ENCODE data around the gene RNU7-1.

Gene RNU7-1

GRCh38 chr12:6970096-6970527 is 26.5 kb downstream of the RNU7-1 start:
- Histone ChIP-seq H3K27ac (peak overlapping the region; percentile 72 to 99 (median 94)), H3K36me3 (peaks cover 53 to 76% (median 68%) of the 10 kb centered on the region in 11 experiments), H3K4me3 (peak overlapping the region; percentile 70 to 93 (median 84)), H3K9ac (peak overlapping the region; percentile 90 to 99 (median 93)), H3K9me3 (replicated peaks in 1 of 11) (no peaks in the 10 kb centered on the region), H4K20me1 (peaks cover 0 to 29% (median 19%) of the 10 kb centered on the region in 11 experiments; a peak in 10 of 22 replicates), H3K4me2 (peak overlapping the region; percentile 87 to 100 (median 96)), H3K27me3 (no peaks in the 10 kb centered on the region), H3K4me1 (peaks cover 42 to 60% (median 53%) of the 10 kb centered on the region in 10 experiments)
- TF ChIP-seq Cebpa-rat (IDR thresholded peaks at IDR 0.05), result no peak

GRCh38 chr12:6974180-6974579 is 30.6 kb downstream of the RNU7-1 start:
- Histone ChIP-seq H3K4me3 (no peak overlapping the region), H3K27me3 (no peaks in the 10 kb centered on the region), H3K4me1 (peaks cover 21 to 32% (median 24%) of the 10 kb centered on the region in 10 experiments), H4K20me1 (peaks cover 0 to 32% (median 4%) of the 10 kb centered on the region in 11 experiments; a peak in 11 of 22 replicates), H3K27ac (no peak overlapping the region), H3K36me3 (peaks cover 54 to 76% (median 68%) of the 10 kb centered on the region in 11 experiments), H3K4me2 (no peak overlapping the region; a peak in 1 of 22 replicates), H3K9me3 (replicated peaks in 1 of 11) (no peaks in the 10 kb centered on the region), H3K9ac (peak overlapping the region in 4 of 11 experiments; percentile 6 to 34 (median 24); a peak in 4 of 22 replicates)
- no peak for TF ChIP-seq Cebpa-rat (IDR thresholded peaks at IDR 0.05)

- Histone ChIP-seq H3K9ac (peak overlapping the region in 2 of 11 experiments; percentile 3 to 30; a peak in 3 of 22 replicates), H3K27ac (no peak overlapping the region), H3K4me3 (no peak overlapping the region), H3K4me2 (no peak overlapping the region), H3K4me1 (peaks cover 17 to 27% (median 21%) of the 10 kb centered on the region in 10 experiments; a peak in 19 of 20 replicates), H3K27me3 (no peaks in the 10 kb centered on the region), H3K36me3 (peaks cover 67 to 84% (median 78%) of the 10 kb centered on the region in 11 experiments), H3K9me3 (replicated peaks in 1 of 11) (no peaks in the 10 kb centered on the region), H4K20me1 (peaks cover 0 to 33% (median 9%) of the 10 kb centered on the region in 11 experiments; a peak in 9 of 22 replicates)
- no peak for TF ChIP-seq Cebpa-rat (IDR thresholded peaks at IDR 0.05)
Observed at GRCh38 chr12:6975297-6976032, 31.8 kb downstream of the RNU7-1 start.

GRCh38 chr12:6977653-6978052 is 34.0 kb downstream of the RNU7-1 start:
- H3K4me3 ChIP-seq, result no peak overlapping the region
- no peak overlapping the region for H3K4me2 ChIP-seq
- TF ChIP-seq Cebpa-rat (IDR thresholded peaks at IDR 0.05), result no peak
- H3K9ac ChIP-seq, result no peak overlapping the region
- no peaks in the 10 kb centered on the region for H3K9me3 ChIP-seq (replicated peaks in 1 of 11)
- H3K36me3 ChIP-seq, result peaks cover 88 to 100% (median 98%) of the 10 kb centered on the region in 11 experiments
- peaks cover 0 to 33% (median 10%) of the 10 kb centered on the region in 11 experiments; a peak in 9 of 22 replicates for H4K20me1 ChIP-seq
- H3K4me1 ChIP-seq, result peaks cover 3 to 16% (median 8%) of the 10 kb centered on the region in 10 experiments; a peak in 19 of 20 replicates
- H3K27ac ChIP-seq, result no peak overlapping the region
- H3K27me3 ChIP-seq, result no peaks in the 10 kb centered on the region

- no peak overlapping the region for H3K4me2 ChIP-seq
- H3K36me3 ChIP-seq, result peaks cover 94 to 100% (median 99%) of the 10 kb centered on the region in 11 experiments
- no peaks in the 10 kb centered on the region for H3K27me3 ChIP-seq
- H4K20me1 ChIP-seq, result peaks cover 0 to 33% (median 10%) of the 10 kb centered on the region in 11 experiments; a peak in 9 of 22 replicates
- H3K4me3 ChIP-seq, result no peak overlapping the region
- no peak overlapping the region for H3K9ac ChIP-seq
- no peaks in the 10 kb centered on the region for H3K9me3 ChIP-seq (replicated peaks in 1 of 11)
- peaks cover 0 to 10% (median 3%) of the 10 kb centered on the region in 10 experiments; a peak in 12 of 20 replicates for H3K4me1 ChIP-seq
- TF ChIP-seq Cebpa-rat (IDR thresholded peaks at IDR 0.05), result no peak
- H3K27ac ChIP-seq, result 0 out of 22 replicates have a peak overlapping the region, but pooled peaks of 2 of the 11 experiments have one; percentile 8 to 9
Observed at GRCh38 chr12:6978188-6978587, 34.6 kb downstream of the RNU7-1 start.

- Histone ChIP-seq H3K4me2 (no peak overlapping the region), H3K27me3 (no peaks in the 10 kb centered on the region), H3K4me1 (peaks cover 0 to 6% (median 0%) of the 10 kb centered on the region in 10 experiments; a peak in 4 of 20 replicates), H4K20me1 (peaks cover 0 to 33% (median 10%) of the 10 kb centered on the region in 11 experiments; a peak in 10 of 22 replicates), H3K4me3 (no peak overlapping the region), H3K27ac (peak overlapping the region in 3 of 11 experiments; percentile 8 to 24 (median 9); a peak in 1 of 22 replicates), H3K9ac (no peak overlapping the region), H3K9me3 (replicated peaks in 1 of 11) (no peaks in the 10 kb centered on the region), H3K36me3 (peaks cover 98 to 100% (median 100%) of the 10 kb centered on the region in 11 experiments)
- no peak for TF ChIP-seq Cebpa-rat (IDR thresholded peaks at IDR 0.05)
Observed at GRCh38 chr12:6978611-6979011, 35.0 kb downstream of the RNU7-1 start.

- Histone ChIP-seq H3K27ac (peak overlapping the region in 1 of 11 experiments; percentile 24; a peak in 1 of 22 replicates), H3K4me3 (no peak overlapping the region)
Observed at GRCh38 chr12:6979021-6979420, 35.4 kb downstream of the RNU7-1 start.

GRCh38 chr12:6979453-6979852 is 35.8 kb downstream of the RNU7-1 start:
- Histone ChIP-seq H4K20me1 (peaks cover 0 to 41% (median 10%) of the 10 kb centered on the region in 11 experiments; a peak in 11 of 22 replicates), H3K9ac (no peak overlapping the region), H3K4me3 (no peak overlapping the region), H3K27ac (no peak overlapping the region), H3K9me3 (replicated peaks in 1 of 11) (no peaks in the 10 kb centered on the region), H3K4me1 (no peaks in the 10 kb centered on the region), H3K36me3 (peaks cover 98 to 100% (median 100%) of the 10 kb centered on the region in 11 experiments), H3K27me3 (no peaks in the 10 kb centered on the region), H3K4me2 (no peak overlapping the region)
- TF ChIP-seq Cebpa-rat (IDR thresholded peaks at IDR 0.05), result no peak

More at GRCh38 chr12:6979021-6979420, 35.4 kb downstream of the RNU7-1 start:
- H4K20me1 ChIP-seq, result peaks cover 0 to 36% (median 10%) of the 10 kb centered on the region in 11 experiments; a peak in 10 of 22 replicates
- peaks cover 99 to 100% (median 100%) of the 10 kb centered on the region in 11 experiments for H3K36me3 ChIP-seq
- peaks cover 0 to 2% (median 0%) of the 10 kb centered on the region in 10 experiments; a peak in 3 of 20 replicates for H3K4me1 ChIP-seq
- H3K27me3 ChIP-seq, result no peaks in the 10 kb centered on the region
- H3K4me2 ChIP-seq, result no peak overlapping the region
- H3K9ac ChIP-seq, result no peak overlapping the region
- TF ChIP-seq Cebpa-rat (IDR thresholded peaks at IDR 0.05), result no peak
- H3K9me3 ChIP-seq (replicated peaks in 1 of 11), result no peaks in the 10 kb centered on the region

GRCh38 chr12:6980075-6980474 is 36.5 kb downstream of the RNU7-1 start:
- no peaks in the 10 kb centered on the region for H3K4me1 ChIP-seq
- no peak overlapping the region for H3K9ac ChIP-seq
- no peaks in the 10 kb centered on the region for H3K9me3 ChIP-seq (replicated peaks in 1 of 11)
- peaks cover 96 to 100% (median 100%) of the 10 kb centered on the region in 11 experiments for H3K36me3 ChIP-seq
- H3K27me3 ChIP-seq, result no peaks in the 10 kb centered on the region
- H3K4me2 ChIP-seq, result no peak overlapping the region
- H3K27ac ChIP-seq, result no peak overlapping the region
- no peak for TF ChIP-seq Cebpa-rat (IDR thresholded peaks at IDR 0.05)
- H3K4me3 ChIP-seq, result no peak overlapping the region
- peaks cover 0 to 43% (median 10%) of the 10 kb centered on the region in 11 experiments; a peak in 10 of 22 replicates for H4K20me1 ChIP-seq

Measured in BLaER1 treated with 17β-estradiol and CSF1 and Interleukin-3, amounts not matched to agents 10 nM and 100 nM (cell line).